ENCODE data around the gene RSPH6A.

RSPH6A gene

DNA sequence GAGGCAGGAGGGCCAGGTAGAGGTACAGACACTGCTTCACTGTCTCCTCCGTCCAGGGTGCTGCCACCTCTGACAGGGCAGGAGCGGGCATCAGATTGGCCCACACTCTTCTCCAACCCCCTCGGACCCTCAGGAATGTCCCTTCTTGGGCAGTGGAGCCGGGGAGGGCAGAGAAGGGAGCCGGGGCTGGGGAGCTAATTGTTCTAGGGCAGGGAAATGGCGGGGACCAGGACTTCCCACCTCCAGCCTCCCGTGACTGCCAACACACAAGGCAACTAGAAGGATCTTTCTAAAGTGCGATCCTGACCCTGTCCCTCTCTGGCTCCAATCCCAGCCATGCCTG, 10.1 kb upstream of the RSPH6A start:
- no peak for DNase-seq

DNA sequence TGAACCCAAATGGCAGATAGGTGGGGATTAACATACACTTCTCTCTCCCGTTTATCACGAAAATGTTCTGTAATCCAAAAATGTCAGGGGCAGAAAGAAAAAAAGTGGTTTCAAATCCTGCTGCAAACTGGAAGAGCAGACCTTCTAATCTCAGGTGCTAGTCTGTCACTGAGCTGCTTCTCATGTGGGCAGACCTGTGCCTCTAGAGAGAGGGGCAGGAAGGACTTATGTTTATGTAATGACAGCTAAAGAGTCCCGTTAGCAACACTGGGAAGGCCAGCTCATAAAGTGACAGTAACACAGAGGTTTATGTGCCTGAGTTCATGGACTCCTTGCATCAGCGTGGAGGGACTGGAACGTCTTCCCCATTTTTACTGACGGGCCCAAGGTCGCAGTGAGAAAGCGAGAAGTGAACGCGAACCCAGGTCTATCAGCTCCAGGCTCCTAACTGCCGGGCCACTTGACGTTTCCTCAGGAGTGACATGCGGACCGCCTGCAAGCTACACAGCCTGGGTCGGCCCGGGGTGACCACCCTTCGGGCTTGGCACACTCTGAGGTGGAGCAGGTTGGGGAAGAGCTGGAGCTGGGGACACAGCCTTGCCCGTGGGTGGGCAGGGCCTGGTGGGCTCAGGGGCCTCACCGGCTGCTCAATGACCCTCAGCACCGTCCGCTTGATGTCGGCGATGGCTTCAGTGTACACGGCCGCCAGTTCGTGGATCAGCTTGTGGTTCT, 9.6 kb upstream of the RSPH6A start:
- DNase-seq: no peak

DNA sequence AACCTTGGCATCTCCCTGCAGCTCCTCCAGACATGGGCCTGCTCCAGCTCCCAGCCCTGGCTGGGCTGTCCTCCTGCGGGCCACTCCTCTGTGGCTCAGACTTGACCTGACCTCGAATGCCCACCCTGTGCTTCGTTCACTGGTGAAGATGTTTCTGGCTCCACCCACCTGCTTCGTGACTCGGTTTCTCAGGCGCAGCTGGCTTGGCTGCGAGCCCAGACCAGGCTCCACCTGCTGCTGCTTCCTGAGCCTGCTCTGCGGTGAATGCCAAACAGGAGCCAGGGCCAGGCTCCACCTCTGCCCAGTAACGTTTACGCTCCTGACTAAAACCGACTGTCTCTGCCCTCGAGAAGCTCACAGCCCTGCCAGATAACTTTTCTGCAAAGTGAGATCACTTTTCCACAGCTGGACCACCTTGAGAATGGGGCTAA, 8.9 kb upstream of the RSPH6A start:
- DNase-seq: no peak

GRCh38 chr19:45823182-45823581, 8.1 kb upstream of the RSPH6A start:
- DNase-seq: no peak

DNA sequence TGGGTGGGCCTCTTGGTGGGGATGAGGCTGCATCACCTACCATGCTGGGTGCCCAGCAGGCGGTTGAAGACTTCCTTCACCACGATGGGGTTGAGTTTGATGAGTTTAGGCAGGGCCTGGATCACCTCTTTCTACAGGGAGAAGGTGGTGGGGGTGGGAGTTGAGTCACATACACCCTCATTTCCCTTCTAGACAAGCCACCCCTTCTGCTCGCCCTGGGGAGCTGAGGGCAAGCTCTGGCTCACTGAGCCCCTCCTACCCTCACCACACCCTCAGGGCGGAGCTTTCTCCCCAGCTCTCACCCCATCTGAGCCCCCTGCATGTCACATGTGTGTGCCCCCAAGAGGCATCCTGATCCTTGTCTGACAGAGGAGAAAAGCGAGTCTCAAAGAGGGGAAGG, 7.6 kb upstream of the RSPH6A start:
- DNase-seq: no peak

DNA sequence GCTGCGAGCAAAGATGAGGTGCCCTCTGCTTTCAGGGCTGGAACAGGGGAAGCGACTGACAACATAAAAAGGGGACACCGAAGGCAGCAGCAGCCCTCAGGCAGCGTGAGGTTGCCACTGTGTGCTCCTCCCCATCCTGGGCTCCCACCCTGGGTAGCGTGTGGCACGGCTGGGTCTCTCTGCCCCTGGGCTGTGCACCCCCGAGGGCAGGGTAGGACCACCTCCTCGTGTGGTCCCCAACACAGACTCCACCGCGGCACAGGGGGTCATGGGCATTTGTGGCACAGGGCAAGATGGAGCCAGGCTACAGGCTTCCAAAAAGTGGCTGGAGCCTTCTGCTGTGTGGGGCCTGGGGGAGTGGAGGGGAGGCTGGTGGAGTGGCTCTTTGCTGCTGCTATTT, 6.5 kb upstream of the RSPH6A start:
- DNase-seq: no peak

DNA sequence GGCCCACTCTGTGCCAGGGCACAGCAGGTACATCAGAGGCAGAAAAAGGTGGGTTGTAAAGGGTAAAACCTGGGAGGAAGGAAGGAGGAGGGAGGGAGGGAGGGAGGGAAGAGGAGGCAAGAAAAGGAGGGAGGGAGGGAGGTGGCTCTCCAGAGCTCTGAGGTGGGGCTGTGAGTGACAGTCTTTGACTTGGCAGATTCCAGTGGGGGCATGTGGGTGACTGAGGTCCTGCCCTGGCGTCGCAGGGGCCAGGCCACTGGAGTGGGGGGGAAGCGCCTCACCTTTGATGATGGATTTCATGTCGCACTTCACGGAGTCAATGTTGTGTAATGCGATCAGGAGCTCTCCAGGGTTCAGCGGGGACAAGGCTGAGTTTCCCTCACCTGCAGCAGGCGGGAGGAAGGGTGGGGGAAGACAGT, 6.0 kb upstream of the RSPH6A start:
- no peak for DNase-seq

DNA sequence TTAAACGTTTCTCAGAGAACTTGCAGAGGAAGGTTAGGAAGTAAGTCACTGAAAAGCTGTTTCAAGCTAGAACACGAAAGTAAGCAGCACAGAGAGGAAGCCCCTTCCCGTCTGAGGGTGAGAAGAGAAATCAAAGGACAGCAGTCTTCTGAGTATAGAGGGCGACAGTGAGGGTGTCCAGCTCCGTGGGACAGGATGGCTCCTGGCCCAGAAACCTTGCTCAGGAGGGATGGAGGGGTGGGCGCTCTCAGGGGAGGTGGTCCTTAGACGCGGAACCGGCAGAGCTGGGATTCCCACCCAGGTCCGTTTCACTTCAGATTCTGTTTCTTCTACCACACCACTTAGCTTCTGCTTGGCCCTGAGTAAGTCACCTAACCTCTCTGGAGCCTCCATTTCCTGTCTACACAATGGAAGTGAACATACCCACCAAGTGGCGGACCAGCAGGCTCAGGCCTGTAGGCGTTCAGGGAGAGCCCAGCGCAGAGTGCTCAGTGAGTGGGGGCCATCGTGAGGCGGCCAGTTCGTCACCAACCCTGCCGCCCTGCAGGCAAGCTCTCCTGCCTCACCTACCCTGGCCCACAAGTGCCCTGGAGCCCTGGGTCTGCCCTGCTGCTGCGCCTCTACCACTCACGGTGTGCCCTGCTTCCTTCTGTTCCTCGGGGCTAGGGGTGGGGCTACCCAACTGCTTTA, 5.5 kb upstream of the RSPH6A start:
- no peak for DNase-seq

- no peak for DNase-seq
These were observed 4.7 kb upstream of the RSPH6A start for GRCh38 chr19:45819769-45820168.

DNA sequence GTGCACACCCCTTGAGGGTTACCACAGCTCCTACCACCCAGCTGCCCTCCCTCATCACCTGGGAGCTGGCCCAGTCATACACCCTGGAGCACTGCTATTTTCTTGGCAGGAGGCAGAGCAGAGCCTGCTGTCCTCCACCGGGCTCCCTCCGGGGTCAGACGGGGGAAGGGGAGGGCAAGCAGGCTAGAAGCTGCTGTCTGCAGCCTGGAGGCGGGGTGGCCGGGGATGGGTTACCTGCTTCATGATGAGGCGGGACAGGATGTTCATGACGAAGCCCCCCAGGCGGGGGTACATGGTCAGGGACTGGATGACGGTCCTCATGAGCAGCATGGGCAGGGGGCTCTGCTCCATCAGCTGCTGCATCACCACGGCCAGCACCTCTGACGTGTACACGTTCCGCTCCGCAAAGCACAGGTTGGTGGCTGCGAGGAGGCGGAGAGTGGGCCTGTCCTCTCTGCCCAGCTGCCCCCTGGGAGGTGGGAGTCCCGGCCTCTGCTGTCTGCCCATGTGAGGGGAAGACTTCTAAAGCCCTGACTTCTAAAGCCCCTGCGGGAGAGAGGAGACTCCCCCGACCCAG, 2.7 kb upstream of the RSPH6A start:
- no peak for DNase-seq

DNA sequence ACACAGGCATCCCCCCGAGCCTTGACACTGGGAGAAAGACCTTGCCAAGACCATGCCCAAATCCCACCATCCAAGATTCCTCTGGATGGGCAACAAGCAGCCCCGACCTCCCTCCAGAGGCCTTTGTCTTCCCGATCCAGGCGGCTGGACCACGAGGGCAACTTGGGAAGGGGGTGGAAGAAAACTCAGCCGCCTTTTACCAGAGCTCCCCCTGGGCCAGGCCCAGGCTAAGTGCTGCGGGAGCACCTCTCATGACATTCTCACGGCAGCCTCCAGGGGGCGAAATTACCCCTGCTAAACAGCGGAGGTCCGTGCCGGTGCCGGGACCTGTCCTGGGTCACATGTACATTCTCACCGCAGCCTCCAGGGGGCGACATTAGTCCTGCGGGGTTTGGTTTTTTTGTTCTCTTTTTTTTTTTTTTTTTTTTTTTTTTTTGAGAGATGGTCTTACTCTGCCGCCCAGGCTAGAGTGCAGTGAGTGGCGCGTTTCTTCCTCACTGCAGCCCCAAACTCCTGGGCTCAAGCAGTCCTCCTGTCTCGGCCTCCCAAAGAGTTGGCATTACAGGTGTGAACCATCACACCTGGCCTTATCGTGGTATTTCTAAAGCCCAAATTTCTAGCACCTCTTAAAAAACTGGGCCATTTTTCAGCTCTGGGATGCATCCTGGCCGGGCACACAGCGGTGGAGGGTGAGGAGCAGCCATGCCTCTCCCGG, 2.1 kb upstream of the RSPH6A start:
- DNase-seq: peak; percentile 88 to 97 (median 92)

DNA sequence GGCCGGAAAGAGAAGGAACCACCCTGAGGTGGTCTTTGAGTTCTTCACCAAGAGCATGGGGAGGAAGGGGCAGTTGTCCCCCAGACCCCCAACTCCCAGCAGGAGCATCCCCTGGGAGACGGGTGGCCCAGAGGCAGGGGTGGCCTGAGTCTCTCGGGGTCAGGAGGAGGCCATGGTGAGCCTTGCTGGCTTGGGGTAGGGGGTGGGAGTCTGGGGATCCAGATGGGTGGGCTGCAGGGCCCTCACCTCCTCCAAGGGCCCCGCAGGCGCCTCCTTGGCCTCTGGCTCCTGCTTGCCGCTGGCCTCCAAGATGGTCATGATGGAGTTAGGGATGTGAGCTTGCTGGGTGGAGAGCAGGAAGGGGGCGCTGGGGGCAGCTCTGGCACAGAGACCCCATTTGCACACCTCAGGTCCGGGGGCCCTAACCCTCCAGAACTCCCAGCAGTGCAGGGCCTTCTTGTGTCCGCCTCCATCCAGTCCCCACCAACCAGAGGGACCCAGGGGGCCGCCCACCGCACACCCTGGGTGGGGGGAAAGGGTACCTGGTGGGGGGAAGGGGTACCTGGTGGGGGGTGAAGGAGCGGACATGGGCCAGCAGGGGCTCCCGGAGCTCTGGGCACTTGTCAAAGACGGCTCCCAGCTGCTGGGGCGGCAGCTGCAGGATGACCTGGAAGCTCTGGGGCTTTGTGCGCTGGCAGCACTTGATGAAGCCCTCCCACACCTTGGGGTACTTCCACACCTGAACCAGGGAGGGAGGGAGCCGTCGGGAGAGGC, 1.3 kb upstream of the RSPH6A start:
- DNase-seq: no peak

DNA sequence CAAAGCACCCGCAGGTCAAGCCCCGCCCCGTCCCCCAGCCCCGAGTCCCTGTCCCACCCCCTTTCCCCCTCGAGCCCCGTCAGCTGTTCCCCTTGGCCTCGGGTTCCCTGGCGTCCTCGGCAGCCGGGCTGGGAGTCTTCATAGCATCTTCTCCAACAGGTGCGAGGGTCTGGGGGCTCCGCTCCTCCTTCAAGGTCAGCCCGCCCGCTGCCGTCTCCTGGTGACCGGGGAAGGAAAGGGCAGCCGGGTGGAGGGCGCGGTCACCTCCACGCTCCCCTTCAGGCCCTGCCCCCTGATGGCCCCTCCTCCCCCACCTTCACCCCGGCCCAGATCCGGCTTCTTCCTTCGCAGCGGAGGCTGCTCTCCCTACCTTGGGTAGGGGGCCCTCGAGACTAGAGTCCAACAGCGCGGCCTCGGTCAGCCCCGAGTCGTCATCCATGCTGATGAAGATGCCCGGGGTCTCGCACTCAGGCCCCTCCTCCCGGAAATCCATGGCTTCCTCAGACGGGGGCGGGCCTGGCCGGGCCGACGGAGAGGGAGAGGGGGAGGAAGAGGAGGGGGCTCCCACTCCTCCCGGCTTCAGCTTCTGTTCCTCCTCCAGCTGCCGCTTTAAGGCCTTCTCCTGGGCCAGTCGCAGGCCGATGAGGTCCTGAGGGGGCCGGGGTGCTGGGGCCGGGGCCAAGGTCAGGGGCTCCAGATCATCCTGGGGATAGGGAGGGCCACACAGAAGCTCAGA, 541 bp upstream of the RSPH6A start:
- no peak for DNase-seq

DNA sequence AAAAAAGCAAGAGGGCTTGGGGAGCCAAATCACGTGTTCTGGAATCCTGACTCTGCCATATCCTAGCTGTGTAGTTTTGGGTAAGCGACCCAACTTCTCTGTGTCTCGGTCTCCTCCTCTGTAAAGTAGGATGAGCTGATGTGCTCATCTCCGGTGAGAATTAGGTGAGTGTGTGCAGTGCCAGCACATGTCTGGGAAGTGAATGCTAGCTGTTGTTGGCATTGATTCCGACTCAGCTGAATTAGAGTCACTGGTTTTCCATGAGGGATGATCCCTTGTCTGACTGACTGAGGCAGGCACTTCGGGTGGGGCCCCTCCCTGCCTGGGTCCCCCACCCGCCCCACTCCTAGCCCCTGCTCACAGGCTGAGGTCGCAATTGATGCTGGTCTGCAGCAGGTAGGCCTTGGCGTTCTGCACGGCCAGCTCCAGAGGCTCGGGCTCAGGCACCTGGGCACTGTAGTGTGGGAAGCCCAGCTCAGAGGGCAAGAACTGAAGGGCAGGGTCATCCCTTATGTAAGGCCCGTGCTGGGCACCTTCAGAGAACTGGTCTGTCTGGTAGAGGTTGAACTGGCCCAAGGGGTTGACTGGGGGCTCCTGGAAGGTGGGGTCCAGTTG, 835 bp downstream of the RSPH6A start:
- DNase-seq: no peak

DNA sequence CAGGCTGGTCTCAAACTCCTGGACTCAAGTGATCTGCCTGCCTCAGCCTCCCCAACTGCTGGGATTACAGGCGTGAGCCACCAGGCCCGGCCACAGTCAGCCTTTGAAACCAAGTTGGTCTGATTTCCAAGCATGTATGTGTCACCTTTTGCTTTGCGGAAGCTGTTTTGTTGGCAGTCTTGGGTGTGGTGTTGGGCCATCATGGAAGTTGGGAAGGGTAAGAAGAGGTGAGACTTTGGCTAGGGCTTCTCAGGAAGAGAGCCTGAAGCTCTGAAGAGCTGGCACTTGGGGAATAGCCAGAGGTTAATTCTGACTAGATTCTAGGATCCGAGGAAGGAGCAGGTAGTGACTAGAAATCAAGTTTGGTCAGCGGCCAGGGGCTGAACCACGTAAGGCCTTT, 2.8 kb downstream of the RSPH6A start:
- DNase-seq: no peak

DNA sequence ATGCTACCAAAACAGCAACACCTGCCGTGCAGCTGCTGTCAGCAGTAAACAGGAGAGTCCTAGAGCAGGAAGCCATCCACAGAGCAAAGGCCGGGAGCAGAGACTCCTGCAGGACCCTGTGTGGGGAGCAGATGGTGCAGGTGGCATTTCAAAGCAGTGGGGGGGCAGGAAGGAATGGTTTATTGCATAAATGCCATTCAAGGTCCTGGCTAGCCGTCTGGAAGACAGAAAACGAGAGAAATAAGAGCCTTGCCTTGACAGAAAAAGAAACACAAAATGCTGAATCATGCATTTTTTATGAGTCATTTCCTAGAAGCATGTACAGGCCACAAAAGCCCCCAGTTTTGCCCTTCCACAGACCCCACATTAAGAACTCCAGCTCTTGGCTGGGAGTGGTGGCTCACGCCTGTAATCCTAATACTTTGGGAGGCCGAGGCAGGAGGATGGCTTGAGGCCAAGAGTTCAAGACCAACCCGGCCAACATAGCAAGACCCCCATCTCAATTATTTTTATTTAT, 5.4 kb downstream of the RSPH6A start:
- peak in 1 of 5 experiments; percentile 25 for DNase-seq

DNA sequence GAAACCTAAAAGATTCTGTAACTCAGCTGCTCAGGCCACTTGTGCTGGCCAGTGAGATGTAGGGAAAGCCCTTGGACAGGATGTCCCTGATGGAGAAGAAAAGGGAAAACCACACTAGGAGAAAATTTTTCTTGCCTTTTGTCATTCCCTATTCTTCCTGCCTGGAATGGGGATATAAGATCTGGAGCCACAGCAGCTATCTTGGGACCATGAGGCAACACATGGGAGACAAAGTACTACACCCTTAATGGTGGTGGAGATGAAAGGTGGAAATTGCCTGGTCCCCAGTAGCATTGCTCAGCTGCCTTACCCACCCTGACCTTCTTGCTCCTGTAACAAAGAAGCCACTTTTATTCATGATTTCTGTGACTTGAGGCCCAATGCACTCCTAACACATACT, 9.4 kb downstream of the RSPH6A start:
- no peak for DNase-seq

GRCh38 chr19:45804959-45805230, 10.2 kb downstream of the RSPH6A start:
- no peak for DNase-seq

GRCh38 chr19:45804140-45804958, 10.8 kb downstream of the RSPH6A start:
- no peak for DNase-seq

- no peak for DNase-seq
These were observed 13.4 kb downstream of the RSPH6A start for GRCh38 chr19:45801603-45802175.

All from T-helper 2 cell (primary cell).